ENCODE measurements around the gene COQ10A.

The COQ10A gene

GRCh38 chr12:56311003-56311402, 44.3 kb downstream of the COQ10A start:
- no peak for DNase-seq (ENCODE audit: low read depth in 2 of 3, low spot score in 2 of 3)

GRCh38 chr12:56315249-56315621, 48.5 kb downstream of the COQ10A start:
- no peak for DNase-seq (ENCODE audit: low read depth in 2 of 3, low spot score in 2 of 3)

GRCh38 chr12:56315622-56316473, 49.1 kb downstream of the COQ10A start, which contains the start of gene CNPY2:
CNPY2 (minus strand) TSS chr12:56315988; CDS start chr12:56315217, 771 bp downstream.
- DNase-seq (ENCODE audit: low read depth in 2 of 3, low spot score in 2 of 3) = peak; percentile 91 to 94 (median 92)

- DNase-seq (ENCODE audit: low read depth in 2 of 3, low spot score in 2 of 3) = no peak
These were observed 50.9 kb downstream of the COQ10A start for GRCh38 chr12:56317675-56318074.
